Caco-2 (cell line): ENCODE measurements around the gene CNTN3. TPM values are rescaled to one million over a fixed set of nuclear protein-coding genes. Genes with fewer than 3 reads are reported as not detected.

Experiments used
- BruUV-seq: library from RNA; stranded (reverse); fragments of 400-500 nt; replicated peaks from 2 replicates; lab custom pipeline; 2021; lab: Mats Ljungman, UMichigan
- CTCF ChIA-PET: fragments of 300-600 bp; sonication (Branson Sonifier 250); formaldehyde crosslinking; loops from one replicate; lab custom pipeline; 2022; ENCODE audit warnings: antibody characterized with exemption; lab: Charles Lee
- POLR2A ChIA-PET: fragments of 300-600 bp; sonication (Branson Sonifier 250); formaldehyde crosslinking; loops from one replicate; lab custom pipeline; 2022; ENCODE audit warnings: antibody characterized with exemption; lab: Charles Lee
- DNase-seq, 2 experiments: peaks; one replicate each; pipeline versions ENCODE4 v3.0.0 to v3.0.0-alpha.2; 2020 to 2022
- H3K27me3 ChIP-seq: replicated peaks from 2 replicates; pipeline ENCODE4 v1.6.0; 2011; ENCODE audit warnings: low read length; ENCODE audit not compliant: control insufficient read depth, insufficient read depth
- H3K36me3 ChIP-seq: 2 replicates; pipeline ENCODE4 v1.5.1; 2011; ENCODE audit warnings: low read length; ENCODE audit not compliant: control insufficient read depth, insufficient read depth
- H3K4me1 ChIP-seq: fragments of 250-450 bp; sonication (Bioruptor Pico); 2 replicates; pipeline ENCODE4 v1.5.1; 2020; ENCODE audit warnings: mild to moderate bottlenecking
- H3K4me3 ChIP-seq: 2 replicates; pipeline ENCODE4 v1.5.1; 2011; ENCODE audit warnings: low read depth, mild to moderate bottlenecking, control low read depth, low read length
- H3K9me3 ChIP-seq: fragments of 250-450 bp; sonication (Bioruptor Pico); 2 replicates; pipeline ENCODE4 v1.5.1; 2020; ENCODE audit warnings: mild to moderate bottlenecking, moderate library complexity
- H3K27ac Mint-ChIP-seq: one replicate; pipeline ENCODE4 v1.8.0; 2022; ENCODE audit warnings: mixed read lengths; ENCODE audit not compliant: unreplicated experiment
- H3K27me3 Mint-ChIP-seq: one replicate; pipeline ENCODE4 v1.8.0; 2022; ENCODE audit warnings: mixed read lengths; ENCODE audit not compliant: insufficient read depth, unreplicated experiment
- H3K36me3 Mint-ChIP-seq: one replicate; pipeline ENCODE4 v1.8.0; 2022; ENCODE audit warnings: mild to moderate bottlenecking, mixed read lengths; ENCODE audit not compliant: insufficient read depth, unreplicated experiment
- H3K4me1 Mint-ChIP-seq: one replicate; pipeline ENCODE4 v1.8.0; 2022; ENCODE audit warnings: low read depth, mixed read lengths; ENCODE audit not compliant: unreplicated experiment
- H3K4me3 Mint-ChIP-seq: one replicate; pipeline ENCODE4 v1.8.0; 2022; ENCODE audit warnings: mild to moderate bottlenecking, moderate library complexity, mixed read lengths; ENCODE audit not compliant: unreplicated experiment
- H3K9me3 Mint-ChIP-seq: one replicate; pipeline ENCODE4 v1.8.0; 2022; ENCODE audit warnings: mixed read lengths; ENCODE audit not compliant: unreplicated experiment
- CTCF ChIP-seq, 2 experiments: fragments of 200-600 bp in 1 of 2; IDR thresholded peaks; 1 replicate in 1 of 2; 2 replicates in 1 of 2; pipeline versions ENCODE4 v1.5.1 to v1.8.0; 2011 to 2022; ENCODE audit warnings: antibody characterized with exemption in 1 of 2, control low read depth in 1 of 2, inconsistent platforms in 1 of 2, low read depth in 1 of 2, low read length in 1 of 2, mild to moderate bottlenecking in 1 of 2, moderate library complexity in 1 of 2; ENCODE audit not compliant: insufficient read depth in 1 of 2, severe bottlenecking in 1 of 2, unreplicated experiment in 1 of 2
- intact Hi-C: fragments of 100-400 bp; cut with micrococcal nuclease; formaldehyde crosslinking; loops from one replicate; pipeline ENCODE4 v1.10.0; 2022; ENCODE audit not compliant: unreplicated experiment
- total RNA-seq: library from RNA; stranded (reverse); gene quantifications from 2 replicates; pipeline ENCODE4 v1.2.3, GENCODE V29; 2022

CNTN3 gene
- total RNA-seq, 1 experiment from 2014 or later = not detected

- TF ChIP-seq CTCF (IDR thresholded peaks at IDR 0.05; ENCODE audit: insufficient read depth in 1 of 2, low read depth in 1 of 2, low read length in 1 of 2, severe bottlenecking in 1 of 2, unreplicated experiment in 1 of 2) = no peak
- intact Hi-C loops = no loop called here
- H3K9me3 Mint-ChIP-seq = no peaks in the 10 kb centered on the region
- Histone ChIP-seq H3K4me3 (no peak overlapping the region), H3K36me3 (no peaks in the 10 kb centered on the region), H3K9me3 (no peaks in the 10 kb centered on the region), H3K4me1 (no peaks in the 10 kb centered on the region), H3K27me3 (no peaks in the 10 kb centered on the region)
- no peaks in the 10 kb centered on the region for H3K4me1 Mint-ChIP-seq
- H3K4me3 Mint-ChIP-seq = no peak overlapping the region
- H3K36me3 Mint-ChIP-seq = no peaks in the 10 kb centered on the region
- CTCF ChIA-PET = no interaction called here
- BruUV-seq = no TSS peak
- H3K27me3 Mint-ChIP-seq = peaks cover 8% of the 10 kb centered on the region
- no peak overlapping the region for H3K27ac Mint-ChIP-seq
- POLR2A ChIA-PET = no interaction called here
- DNase-seq = no peak
These were observed 25.8 kb upstream of the CNTN3 start for GRCh38 chr3:74640211-74640610.

- Histone ChIP-seq H3K4me1 (no peaks in the 10 kb centered on the region), H3K9me3 (no peaks in the 10 kb centered on the region), H3K4me3 (no peak overlapping the region), H3K36me3 (no peaks in the 10 kb centered on the region), H3K27me3 (no peaks in the 10 kb centered on the region)
- ChIA-PET CTCF (no interaction called here), POLR2A (no interaction called here)
- TF ChIP-seq CTCF (IDR thresholded peaks at IDR 0.05; ENCODE audit: insufficient read depth in 1 of 2, low read depth in 1 of 2, low read length in 1 of 2, severe bottlenecking in 1 of 2, unreplicated experiment in 1 of 2) = no peak
- DNase-seq = no peak
- BruUV-seq = no TSS peak
- intact Hi-C loops = no loop called here
- no peak overlapping the region for H3K27ac Mint-ChIP-seq
- no peak overlapping the region for H3K4me3 Mint-ChIP-seq
- peaks cover 8% of the 10 kb centered on the region for H3K27me3 Mint-ChIP-seq
- H3K4me1 Mint-ChIP-seq = no peaks in the 10 kb centered on the region
- H3K36me3 Mint-ChIP-seq = no peaks in the 10 kb centered on the region
- no peaks in the 10 kb centered on the region for H3K9me3 Mint-ChIP-seq
These were observed 25.2 kb upstream of the CNTN3 start for GRCh38 chr3:74639681-74640080.

GRCh38 chr3:74636981-74637380 is 22.5 kb upstream of the CNTN3 start:
- Histone ChIP-seq H3K36me3 (no peaks in the 10 kb centered on the region), H3K4me1 (no peaks in the 10 kb centered on the region), H3K4me3 (no peak overlapping the region), H3K9me3 (no peaks in the 10 kb centered on the region), H3K27me3 (no peaks in the 10 kb centered on the region)
- H3K4me1 Mint-ChIP-seq = no peaks in the 10 kb centered on the region
- H3K27me3 Mint-ChIP-seq = peaks cover 6% of the 10 kb centered on the region
- POLR2A ChIA-PET = no interaction called here
- intact Hi-C loops = no loop called here
- no peak for DNase-seq
- H3K27ac Mint-ChIP-seq = no peak overlapping the region
- H3K4me3 Mint-ChIP-seq = no peak overlapping the region
- H3K9me3 Mint-ChIP-seq = no peaks in the 10 kb centered on the region
- no peak for TF ChIP-seq CTCF (IDR thresholded peaks at IDR 0.05; ENCODE audit: insufficient read depth in 1 of 2, low read depth in 1 of 2, low read length in 1 of 2, severe bottlenecking in 1 of 2, unreplicated experiment in 1 of 2)
- CTCF ChIA-PET = no interaction called here
- no TSS peak for BruUV-seq
- H3K36me3 Mint-ChIP-seq = no peaks in the 10 kb centered on the region
